ENCODE data around the gene SH3RF3. TPM values are rescaled to one million over a fixed set of nuclear protein-coding genes. Genes with fewer than 3 reads are reported as not detected.

The SH3RF3 gene
- total RNA-seq, 1 experiment from 2014 or later = 4.9 TPM

GRCh38 chr2:109226622-109227021 is 97.6 kb downstream of the SH3RF3 start:
- no peaks in the 10 kb centered on the region for H3K9me3 ChIP-seq (ENCODE audit: control insufficient read depth, insufficient read depth, low read depth, low read length)
- no peaks in the 10 kb centered on the region for H3K4me1 ChIP-seq (ENCODE audit: control insufficient read depth, insufficient read depth, low read length)
- ATAC-seq (no peak), DNase-seq (ENCODE audit: low read depth, low spot score) (no peak)
- H3K27me3 ChIP-seq (ENCODE audit: control insufficient read depth, insufficient read depth, low read length) = no peaks in the 10 kb centered on the region
- TF ChIP-seq, protein P1, sequence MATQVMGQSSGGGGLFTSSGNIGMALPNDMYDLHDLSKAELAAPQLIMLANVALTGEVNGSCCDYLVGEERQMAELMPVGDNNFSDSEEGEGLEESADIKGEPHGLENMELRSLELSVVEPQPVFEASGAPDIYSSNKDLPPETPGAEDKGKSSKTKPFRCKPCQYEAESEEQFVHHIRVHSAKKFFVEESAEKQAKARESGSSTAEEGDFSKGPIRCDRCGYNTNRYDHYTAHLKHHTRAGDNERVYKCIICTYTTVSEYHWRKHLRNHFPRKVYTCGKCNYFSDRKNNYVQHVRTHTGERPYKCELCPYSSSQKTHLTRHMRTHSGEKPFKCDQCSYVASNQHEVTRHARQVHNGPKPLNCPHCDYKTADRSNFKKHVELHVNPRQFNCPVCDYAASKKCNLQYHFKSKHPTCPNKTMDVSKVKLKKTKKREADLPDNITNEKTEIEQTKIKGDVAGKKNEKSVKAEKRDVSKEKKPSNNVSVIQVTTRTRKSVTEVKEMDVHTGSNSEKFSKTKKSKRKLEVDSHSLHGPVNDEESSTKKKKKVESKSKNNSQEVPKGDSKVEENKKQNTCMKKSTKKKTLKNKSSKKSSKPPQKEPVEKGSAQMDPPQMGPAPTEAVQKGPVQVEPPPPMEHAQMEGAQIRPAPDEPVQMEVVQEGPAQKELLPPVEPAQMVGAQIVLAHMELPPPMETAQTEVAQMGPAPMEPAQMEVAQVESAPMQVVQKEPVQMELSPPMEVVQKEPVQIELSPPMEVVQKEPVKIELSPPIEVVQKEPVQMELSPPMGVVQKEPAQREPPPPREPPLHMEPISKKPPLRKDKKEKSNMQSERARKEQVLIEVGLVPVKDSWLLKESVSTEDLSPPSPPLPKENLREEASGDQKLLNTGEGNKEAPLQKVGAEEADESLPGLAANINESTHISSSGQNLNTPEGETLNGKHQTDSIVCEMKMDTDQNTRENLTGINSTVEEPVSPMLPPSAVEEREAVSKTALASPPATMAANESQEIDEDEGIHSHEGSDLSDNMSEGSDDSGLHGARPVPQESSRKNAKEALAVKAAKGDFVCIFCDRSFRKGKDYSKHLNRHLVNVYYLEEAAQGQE (IDR thresholded peaks at IDR 0.05; ENCODE audit: insufficient read depth in 1 of 2, low read depth in 2 of 2, low read length in 1 of 2) = no peak
- no peak for TF ChIP-seq TCF7L2 (IDR thresholded peaks at IDR 0.05; ENCODE audit: low read depth, low read length)
- intact Hi-C loops (cut with micrococcal nuclease; ENCODE audit: unreplicated experiment) = no loop called here
- no TSS peak for BruUV-seq (replicated peaks)
- POLR2A ChIA-PET = no interaction called here
- no peaks in the 10 kb centered on the region for H3K36me3 ChIP-seq (ENCODE audit: control insufficient read depth, insufficient read depth, low read length)
- in situ Hi-C loops (cut with HindIII; ENCODE audit: low pct_unique_long_range_greater_than_20kb, low sequenced_read_pairs) = no loop called here
- no peak overlapping the region for H3K27ac ChIP-seq (ENCODE audit: low read length)
- H3K4me3 ChIP-seq (ENCODE audit: low read depth in 2 of 2, low read length in 2 of 2) = no peak overlapping the region
- CTCF ChIA-PET = no interaction called here

GRCh38 chr2:109229094-109229675 is 100.2 kb downstream of the SH3RF3 start:
- no peaks in the 10 kb centered on the region for H3K4me1 ChIP-seq (ENCODE audit: control insufficient read depth, insufficient read depth, low read length)
- CTCF ChIA-PET = interaction anchor here (0.9 kb wide), 1 partner anchor 11 kb away, joined by 4 read pairs; no protein-coding TSS in a partner anchor
- no TSS peak for BruUV-seq (replicated peaks)
- no peaks in the 10 kb centered on the region for H3K27me3 ChIP-seq (ENCODE audit: control insufficient read depth, insufficient read depth, low read length)
- POLR2A ChIA-PET = no interaction called here
- no peak for DNase-seq (ENCODE audit: low read depth, low spot score)
- no peaks in the 10 kb centered on the region for H3K9me3 ChIP-seq (ENCODE audit: control insufficient read depth, insufficient read depth, low read depth, low read length)
- no peak for ATAC-seq
- intact Hi-C loops (cut with micrococcal nuclease; ENCODE audit: unreplicated experiment) (no loop called here), in situ Hi-C loops (cut with HindIII; ENCODE audit: low pct_unique_long_range_greater_than_20kb, low sequenced_read_pairs) (no loop called here)
- TF ChIP-seq TCF7L2 (IDR thresholded peaks at IDR 0.05; ENCODE audit: low read depth, low read length) = no peak
- no peak for TF ChIP-seq SIN3A (IDR thresholded peaks at IDR 0.05; ENCODE audit: borderline replicate concordance, insufficient read depth, low read depth, low read length)
- TF ChIP-seq, protein P2, sequence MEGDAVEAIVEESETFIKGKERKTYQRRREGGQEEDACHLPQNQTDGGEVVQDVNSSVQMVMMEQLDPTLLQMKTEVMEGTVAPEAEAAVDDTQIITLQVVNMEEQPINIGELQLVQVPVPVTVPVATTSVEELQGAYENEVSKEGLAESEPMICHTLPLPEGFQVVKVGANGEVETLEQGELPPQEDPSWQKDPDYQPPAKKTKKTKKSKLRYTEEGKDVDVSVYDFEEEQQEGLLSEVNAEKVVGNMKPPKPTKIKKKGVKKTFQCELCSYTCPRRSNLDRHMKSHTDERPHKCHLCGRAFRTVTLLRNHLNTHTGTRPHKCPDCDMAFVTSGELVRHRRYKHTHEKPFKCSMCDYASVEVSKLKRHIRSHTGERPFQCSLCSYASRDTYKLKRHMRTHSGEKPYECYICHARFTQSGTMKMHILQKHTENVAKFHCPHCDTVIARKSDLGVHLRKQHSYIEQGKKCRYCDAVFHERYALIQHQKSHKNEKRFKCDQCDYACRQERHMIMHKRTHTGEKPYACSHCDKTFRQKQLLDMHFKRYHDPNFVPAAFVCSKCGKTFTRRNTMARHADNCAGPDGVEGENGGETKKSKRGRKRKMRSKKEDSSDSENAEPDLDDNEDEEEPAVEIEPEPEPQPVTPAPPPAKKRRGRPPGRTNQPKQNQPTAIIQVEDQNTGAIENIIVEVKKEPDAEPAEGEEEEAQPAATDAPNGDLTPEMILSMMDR (IDR thresholded peaks at IDR 0.05) = no peak
- TF ChIP-seq, protein P1 (IDR thresholded peaks at IDR 0.05; ENCODE audit: insufficient read depth in 1 of 2, low read depth in 2 of 2, low read length in 1 of 2) = no peak
- no peak for TF ChIP-seq POLR2AphosphoS5 (IDR thresholded peaks at IDR 0.05; ENCODE audit: low read depth, low read length)
- no peaks in the 10 kb centered on the region for H3K36me3 ChIP-seq (ENCODE audit: control insufficient read depth, insufficient read depth, low read length)
- H3K27ac ChIP-seq (ENCODE audit: low read length) = no peak overlapping the region
- H3K4me3 ChIP-seq (ENCODE audit: low read depth in 2 of 2, low read length in 2 of 2) = no peak overlapping the region

All from Panc1 (cell line).